Hepatocyte (in vitro differentiated cells): ENCODE measurements around the gene CHN1.

Experiments
- EZH2 ChIP-seq: fragments of 200-600 bp; sonication (generic); IDR thresholded peaks from 2 replicates; pipeline ENCODE4 v1.6.1; 2016; ENCODE audit warnings: antibody characterized with exemption, mild to moderate bottlenecking, borderline replicate concordance
- TF ChIP-seq, protein P1 (sequence below): fragments of 200-600 bp; sonication (generic); IDR thresholded peaks from 2 replicates; pipeline ENCODE4 v1.5.1; 2016; ENCODE audit warnings: antibody characterized with exemption, mild to moderate bottlenecking; ENCODE audit not compliant: poor library complexity

GRCh38 chr2:174881678-174882077 lies 123.5 kb downstream of the CHN1 start:
- TF ChIP-seq, protein P1, sequence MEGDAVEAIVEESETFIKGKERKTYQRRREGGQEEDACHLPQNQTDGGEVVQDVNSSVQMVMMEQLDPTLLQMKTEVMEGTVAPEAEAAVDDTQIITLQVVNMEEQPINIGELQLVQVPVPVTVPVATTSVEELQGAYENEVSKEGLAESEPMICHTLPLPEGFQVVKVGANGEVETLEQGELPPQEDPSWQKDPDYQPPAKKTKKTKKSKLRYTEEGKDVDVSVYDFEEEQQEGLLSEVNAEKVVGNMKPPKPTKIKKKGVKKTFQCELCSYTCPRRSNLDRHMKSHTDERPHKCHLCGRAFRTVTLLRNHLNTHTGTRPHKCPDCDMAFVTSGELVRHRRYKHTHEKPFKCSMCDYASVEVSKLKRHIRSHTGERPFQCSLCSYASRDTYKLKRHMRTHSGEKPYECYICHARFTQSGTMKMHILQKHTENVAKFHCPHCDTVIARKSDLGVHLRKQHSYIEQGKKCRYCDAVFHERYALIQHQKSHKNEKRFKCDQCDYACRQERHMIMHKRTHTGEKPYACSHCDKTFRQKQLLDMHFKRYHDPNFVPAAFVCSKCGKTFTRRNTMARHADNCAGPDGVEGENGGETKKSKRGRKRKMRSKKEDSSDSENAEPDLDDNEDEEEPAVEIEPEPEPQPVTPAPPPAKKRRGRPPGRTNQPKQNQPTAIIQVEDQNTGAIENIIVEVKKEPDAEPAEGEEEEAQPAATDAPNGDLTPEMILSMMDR, result no peak
- no peak for TF ChIP-seq EZH2
